PC-9 (cell line): Measurements from ENCODE around the gene ANLN. TPM values are rescaled to one million over a fixed set of nuclear protein-coding genes. Genes with fewer than 3 reads are reported as not detected.
"Not testable (repeated sequence)": the region's sequence is repeated elsewhere in the genome, so short reads cannot be mapped to it uniquely, and the experiment has no call there.

Experiments
- BruUV-seq: library from RNA; stranded (reverse); fragments of 400-500 nt; replicated peaks from 2 replicates; lab custom pipeline; 2021; lab: Mats Ljungman, UMichigan
- CTCF ChIA-PET: fragments of 300-600 bp; sonication (Branson Sonifier 250); formaldehyde crosslinking; loops from one replicate; lab custom pipeline; 2022; ENCODE audit warnings: antibody characterized with exemption; lab: Charles Lee
- POLR2A ChIA-PET: fragments of 300-600 bp; sonication (Branson Sonifier 250); formaldehyde crosslinking; loops from one replicate; lab custom pipeline; 2022; ENCODE audit warnings: antibody characterized with exemption; ENCODE audit not compliant: unreplicated experiment; lab: Charles Lee
- DNase-seq, 2 experiments: peaks; one replicate each; pipeline versions ENCODE4 v3.0.0 to v3.0.0-alpha.2; 2015 to 2022; ENCODE audit warnings: mixed read lengths in 1 of 2
- H2AFZ ChIP-seq: fragments of 200-600 bp; sonication (generic); 2 replicates; pipeline ENCODE4 v1.8.1; 2017; ENCODE audit warnings: antibody characterized with exemption
- H3F3A ChIP-seq: fragments of 200-600 bp; sonication (generic); 2 replicates; pipeline ENCODE4 v1.8.1; 2017; ENCODE audit warnings: antibody characterized with exemption, mild to moderate bottlenecking, low read depth; ENCODE audit not compliant: insufficient read depth
- H3K27ac ChIP-seq: fragments of 200-600 bp; sonication (generic); 2 replicates; pipeline ENCODE4 v1.6.1; 2016; ENCODE audit warnings: mixed run types
- H3K27me3 ChIP-seq: fragments of 200-600 bp; sonication (generic); 2 replicates; pipeline ENCODE4 v1.6.1; 2016; ENCODE audit warnings: low read depth, mixed run types; ENCODE audit not compliant: insufficient read depth
- H3K36me3 ChIP-seq: fragments of 200-600 bp; sonication (generic); 2 replicates; pipeline ENCODE4 v1.6.1; 2016; ENCODE audit warnings: low read depth, mixed run types
- H3K4me1 ChIP-seq: fragments of 200-600 bp; sonication (generic); replicated peaks from 2 replicates; pipeline ENCODE4 v1.6.1; 2016; ENCODE audit warnings: mixed run types; ENCODE audit not compliant: insufficient read depth
- H3K4me2 ChIP-seq: fragments of 200-600 bp; sonication (generic); 2 replicates; pipeline ENCODE4 v1.6.1; 2017; ENCODE audit warnings: mixed run types
- H3K4me3 ChIP-seq: fragments of 200-600 bp; sonication (generic); 2 replicates; pipeline ENCODE4 v1.6.1; 2016; ENCODE audit warnings: mixed run types
- H3K79me2 ChIP-seq: fragments of 200-600 bp; sonication (generic); 2 replicates; pipeline ENCODE4 v1.6.1; 2017; ENCODE audit warnings: low read depth, mixed run types
- H3K9me2 ChIP-seq: fragments of 200-600 bp; sonication (generic); 2 replicates; pipeline ENCODE4 v1.8.1; 2017; ENCODE audit warnings: mild to moderate bottlenecking; ENCODE audit not compliant: insufficient read depth
- H3K9me3 ChIP-seq: fragments of 200-600 bp; sonication (generic); 2 replicates; pipeline ENCODE4 v1.8.1; 2016; ENCODE audit warnings: low read depth; ENCODE audit not compliant: insufficient read depth
- H4K20me1 ChIP-seq: fragments of 200-600 bp; sonication (generic); 2 replicates; pipeline ENCODE4 v1.8.1; 2017; ENCODE audit not compliant: insufficient read depth
- EZH2 ChIP-seq: fragments of 200-600 bp; sonication (generic); IDR thresholded peaks from 2 replicates; pipeline ENCODE4 v1.8.0; 2017; ENCODE audit warnings: antibody characterized with exemption, low read depth
- intact Hi-C: fragments of 100-400 bp; cut with micrococcal nuclease; formaldehyde crosslinking; loops from one replicate; pipeline ENCODE4 v1.10.0; 2022; ENCODE audit not compliant: unreplicated experiment
- total RNA-seq: library from RNA; stranded (reverse); gene quantifications from 2 replicates; pipeline ENCODE4 v1.2.3, GENCODE V29; 2021
- TF ChIP-seq, protein P1 (sequence below): fragments of 200-600 bp; sonication (generic); conservative IDR thresholded peaks from 2 replicates; pipeline ENCODE4 v1.6.1; 2017; ENCODE audit warnings: mixed run types, antibody characterized with exemption, mild to moderate bottlenecking, moderate library complexity

ANLN gene
- total RNA-seq, 1 experiment from 2014 or later = 262 TPM

DNA sequence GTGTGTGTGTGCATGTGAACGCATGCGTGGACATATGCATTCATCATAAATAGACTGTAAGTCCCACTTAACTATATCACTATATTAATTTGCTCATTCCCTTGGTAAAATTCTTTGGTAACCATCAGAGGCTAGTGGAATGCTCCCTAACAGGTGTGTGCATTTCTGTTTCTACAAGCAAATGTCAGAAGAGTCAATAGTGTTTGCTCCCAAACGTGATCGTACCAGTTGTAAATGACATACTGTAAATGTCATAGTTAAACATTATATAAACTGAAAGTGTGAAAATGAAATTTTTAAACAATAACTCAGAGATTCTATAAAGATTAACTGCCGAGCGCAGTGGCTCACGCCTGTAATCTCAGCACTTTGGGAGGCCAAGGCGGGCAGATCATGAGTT is 94.6 kb downstream of the ANLN start:
- TF ChIP-seq, protein P1, sequence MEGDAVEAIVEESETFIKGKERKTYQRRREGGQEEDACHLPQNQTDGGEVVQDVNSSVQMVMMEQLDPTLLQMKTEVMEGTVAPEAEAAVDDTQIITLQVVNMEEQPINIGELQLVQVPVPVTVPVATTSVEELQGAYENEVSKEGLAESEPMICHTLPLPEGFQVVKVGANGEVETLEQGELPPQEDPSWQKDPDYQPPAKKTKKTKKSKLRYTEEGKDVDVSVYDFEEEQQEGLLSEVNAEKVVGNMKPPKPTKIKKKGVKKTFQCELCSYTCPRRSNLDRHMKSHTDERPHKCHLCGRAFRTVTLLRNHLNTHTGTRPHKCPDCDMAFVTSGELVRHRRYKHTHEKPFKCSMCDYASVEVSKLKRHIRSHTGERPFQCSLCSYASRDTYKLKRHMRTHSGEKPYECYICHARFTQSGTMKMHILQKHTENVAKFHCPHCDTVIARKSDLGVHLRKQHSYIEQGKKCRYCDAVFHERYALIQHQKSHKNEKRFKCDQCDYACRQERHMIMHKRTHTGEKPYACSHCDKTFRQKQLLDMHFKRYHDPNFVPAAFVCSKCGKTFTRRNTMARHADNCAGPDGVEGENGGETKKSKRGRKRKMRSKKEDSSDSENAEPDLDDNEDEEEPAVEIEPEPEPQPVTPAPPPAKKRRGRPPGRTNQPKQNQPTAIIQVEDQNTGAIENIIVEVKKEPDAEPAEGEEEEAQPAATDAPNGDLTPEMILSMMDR = no peak
- TF ChIP-seq EZH2 = no peak
- Histone ChIP-seq H3F3A (no peaks in the 10 kb centered on the region), H3K4me2 (no peak overlapping the region), H3K27ac (no peak overlapping the region), H3K79me2 (no peaks in the 10 kb centered on the region), H3K36me3 (no peaks in the 10 kb centered on the region), H2AFZ (no peak overlapping the region), H3K4me1 (no peaks in the 10 kb centered on the region), H3K27me3 (peaks cover 67% of the 10 kb centered on the region), H4K20me1 (no peaks in the 10 kb centered on the region), H3K9me3 (no peaks in the 10 kb centered on the region), H3K9me2 (no peaks in the 10 kb centered on the region), H3K4me3 (no peak overlapping the region)
- intact Hi-C loops = no loop called here
- BruUV-seq = no TSS peak
- CTCF ChIA-PET = no interaction called here
- POLR2A ChIA-PET = interaction anchor here (0.6 kb wide), 1 partner anchor 531 kb away, joined by 6 read pairs; no protein-coding TSS in a partner anchor
- DNase-seq = no peak

DNA sequence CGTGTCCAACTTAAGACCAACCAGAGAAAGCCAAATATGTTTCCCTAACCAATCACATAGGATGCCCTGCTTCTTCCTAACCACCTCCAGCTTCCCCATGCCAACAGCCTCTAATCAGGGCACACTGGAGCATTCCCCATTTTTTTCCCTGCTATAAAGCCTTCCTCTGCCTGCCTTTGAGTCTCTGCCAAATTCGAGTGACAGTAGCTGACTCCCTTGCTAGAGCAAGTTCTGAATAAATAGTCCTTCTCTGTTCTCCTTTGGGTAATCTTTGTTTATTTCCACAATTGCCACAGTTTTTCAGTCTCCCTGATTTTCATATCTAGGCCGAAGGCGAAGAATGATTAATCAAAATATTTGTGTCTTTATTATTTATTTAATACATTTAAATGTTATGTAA is 96.7 kb downstream of the ANLN start:
- no TSS peak for BruUV-seq
- Histone ChIP-seq H4K20me1 (no peaks in the 10 kb centered on the region), H3F3A (no peaks in the 10 kb centered on the region), H3K9me3 (no peaks in the 10 kb centered on the region), H3K36me3 (no peaks in the 10 kb centered on the region), H3K4me1 (no peaks in the 10 kb centered on the region), H3K79me2 (no peaks in the 10 kb centered on the region), H3K4me2 (no peak overlapping the region), H3K4me3 (no peak overlapping the region), H2AFZ (no peak overlapping the region), H3K9me2 (no peaks in the 10 kb centered on the region), H3K27me3 (peaks cover 66% of the 10 kb centered on the region), H3K27ac (no peak overlapping the region)
- POLR2A ChIA-PET = no interaction called here
- TF ChIP-seq EZH2 = no peak
- TF ChIP-seq, protein P1 = no peak
- DNase-seq = no peak
- intact Hi-C loops = no loop called here
- CTCF ChIA-PET = no interaction called here

DNA sequence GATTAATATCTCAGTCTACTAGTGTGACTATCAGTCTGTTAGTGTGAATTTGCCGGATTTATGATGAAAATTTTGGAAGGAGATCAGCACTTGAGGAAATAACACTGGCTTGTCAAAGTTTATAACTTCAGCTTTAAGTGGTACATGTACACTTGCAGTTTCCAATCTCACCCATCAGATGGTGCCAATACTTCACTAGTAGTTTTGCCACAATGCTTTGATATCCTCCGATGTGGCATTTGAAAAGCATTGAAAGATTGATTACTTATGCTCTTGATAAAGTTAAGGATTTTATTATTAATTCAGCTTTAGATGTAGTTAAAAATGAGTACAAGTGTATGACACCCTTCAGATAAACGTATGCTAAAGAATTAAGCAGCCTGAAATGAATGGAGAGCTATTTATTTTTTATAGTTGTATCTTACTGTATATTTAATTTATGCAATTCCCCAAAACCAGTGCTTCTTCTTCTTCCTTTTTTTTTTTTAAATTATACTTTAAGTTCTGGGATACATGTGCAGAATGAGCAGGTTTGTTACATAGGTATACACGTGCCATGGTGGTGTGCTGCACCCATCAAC is 98.2 kb downstream of the ANLN start:
- intact Hi-C loops = loop anchor here (1.0 kb wide), 4 partner anchors 183 to 713 kb away; no protein-coding TSS in a partner anchor
- Histone ChIP-seq H3K79me2 (no peaks in the 10 kb centered on the region), H3F3A (no peaks in the 10 kb centered on the region), H3K9me3 (no peaks in the 10 kb centered on the region), H4K20me1 (no peaks in the 10 kb centered on the region), H3K4me3 (no peak overlapping the region), H3K27me3 (peaks cover 70% of the 10 kb centered on the region), H3K4me2 (no peak overlapping the region), H3K4me1 (no peaks in the 10 kb centered on the region), H2AFZ (no peak overlapping the region), H3K27ac (no peak overlapping the region), H3K36me3 (no peaks in the 10 kb centered on the region), H3K9me2 (no peaks in the 10 kb centered on the region)
- peak; percentile 21 to 63 for DNase-seq
- TF ChIP-seq EZH2 = no peak
- TF ChIP-seq, protein P1 = peak; percentile 83
- no TSS peak for BruUV-seq
- CTCF ChIA-PET = interaction anchor here (0.6 to 1.8 kb wide), 5 partner anchors 182 to 694 kb away, joined by 3 to 12 read pairs (median 6); no protein-coding TSS in a partner anchor
- POLR2A ChIA-PET = interaction anchor here (0.7 kb wide), 1 partner anchor 927 kb away, joined by 3 read pairs; no protein-coding TSS in a partner anchor

DNA sequence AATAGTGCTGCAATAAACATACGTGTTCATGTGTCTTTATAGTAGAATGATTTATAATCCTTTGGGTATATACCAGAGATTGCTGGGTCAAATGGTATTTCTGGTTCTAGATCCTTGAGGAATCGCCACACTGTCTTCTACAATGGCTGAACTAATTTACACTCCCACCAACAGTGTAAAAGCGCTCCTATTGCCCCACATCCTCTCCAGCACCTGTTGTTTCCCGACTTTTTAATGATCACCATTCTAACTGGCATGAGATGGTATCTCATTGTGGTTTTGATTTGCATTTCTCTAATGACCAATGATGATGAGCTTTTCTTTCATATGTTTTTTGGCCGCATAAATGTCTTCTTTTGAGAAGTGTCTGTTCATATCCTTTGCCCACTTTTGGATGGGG is 99.0 kb downstream of the ANLN start:
- H3K27me3 ChIP-seq = peaks cover 70% of the 10 kb centered on the region
- H3K79me2 ChIP-seq, H3K36me3 ChIP-seq, H3K4me2 ChIP-seq, H2AFZ ChIP-seq, H3F3A ChIP-seq, H4K20me1 ChIP-seq, H3K9me2 ChIP-seq, POLR2A ChIA-PET, H3K27ac ChIP-seq, H3K4me1 ChIP-seq, BruUV-seq, H3K9me3 ChIP-seq, DNase-seq, H3K4me3 ChIP-seq, intact Hi-C loops: not testable (repeated sequence)
- CTCF ChIA-PET = interaction anchor here (0.6 kb wide), 1 partner anchor 34 kb away, joined by 3 read pairs; no protein-coding TSS in a partner anchor
